ENCODE results near the gene PRL. TPM values are rescaled to one million over a fixed set of nuclear protein-coding genes. Genes with fewer than 3 reads are reported as not detected.

Gene PRL
- total and polyA plus RNA-seq, 4 donors = not detected

GRCh38 chr6:22254886-22255285 lies 42.0 kb downstream of the PRL start:
- Histone ChIP-seq H3K27ac (ENCODE audit: low read depth in 1 of 2, low read length in 2 of 2) (no peak overlapping the region), H3K4me1 (ENCODE audit: control insufficient read depth in 4 of 4, insufficient read depth in 4 of 4, low read length in 3 of 4) (no peaks in the 10 kb centered on the region), H3K4me3 (ENCODE audit: low read depth in 1 of 3, low read length in 3 of 3) (no peak overlapping the region), H3K36me3 (ENCODE audit: control insufficient read depth in 4 of 4, insufficient read depth in 3 of 4, low read depth in 1 of 4, low read length in 3 of 4) (no peaks in the 10 kb centered on the region), H3K9me3 (ENCODE audit: control insufficient read depth in 4 of 4, low read length in 3 of 4) (peaks cover 0 to 6% (median 1%) of the 10 kb centered on the region in 4 donors), H3K9ac (ENCODE audit: low read depth in 1 of 2, low read length in 2 of 2) (no peak overlapping the region), H3K27me3 (ENCODE audit: control insufficient read depth in 4 of 4, insufficient read depth in 4 of 4, low read length in 3 of 4) (no peaks in the 10 kb centered on the region)
- no peak for TF ChIP-seq FOXA1 (IDR thresholded peaks at IDR 0.05)
- WGBS = 73% methylated on average over 3 of the region's 3 CpGs
- no peak for DNase-seq (ENCODE audit: low spot score)

DNA sequence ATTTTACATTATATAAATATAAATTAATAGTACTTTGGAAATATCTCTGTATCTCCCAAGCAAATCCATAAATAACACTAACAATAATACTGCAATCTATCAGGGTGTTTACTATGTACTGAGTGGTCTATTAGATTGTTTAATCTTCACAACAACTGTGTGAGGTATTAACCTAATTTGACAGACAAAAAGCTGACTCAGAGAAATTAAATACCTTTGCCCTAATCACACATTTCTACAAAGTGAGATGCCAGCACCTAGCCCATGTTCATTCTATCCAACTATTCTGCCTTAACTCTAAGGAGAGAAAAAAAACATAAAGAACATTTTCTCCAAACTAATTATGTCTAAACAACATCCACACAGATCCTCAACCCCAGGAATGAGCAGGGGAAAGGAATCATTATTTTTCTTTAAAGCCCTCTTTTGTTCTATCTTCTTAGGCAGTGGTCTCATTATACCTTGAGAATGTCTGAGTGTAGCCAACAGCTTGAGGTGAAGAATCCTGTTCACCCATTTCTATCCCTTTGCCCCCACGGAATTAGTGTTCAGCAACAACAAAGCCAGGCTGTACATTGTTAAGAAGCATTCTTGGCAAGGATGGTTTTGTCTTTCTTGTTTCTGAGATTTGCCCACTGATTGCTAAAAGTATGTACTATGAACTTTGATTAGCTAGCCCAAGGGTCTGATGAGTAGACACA lies 42.7 kb downstream of the PRL start:
- 65% methylated on average over 1 of the region's 1 CpG for WGBS
- no peaks in the 10 kb centered on the region for H3K4me1 ChIP-seq (ENCODE audit: control insufficient read depth in 4 of 4, insufficient read depth in 4 of 4, low read length in 3 of 4)
- TF ChIP-seq ZBTB33 (IDR thresholded peaks at IDR 0.05) (no peak), HNF4A (conservative IDR thresholded peaks at IDR 0.05) (no peak), RAD21 (IDR thresholded peaks at IDR 0.05) (no peak)
- TF ChIP-seq, protein P1, sequence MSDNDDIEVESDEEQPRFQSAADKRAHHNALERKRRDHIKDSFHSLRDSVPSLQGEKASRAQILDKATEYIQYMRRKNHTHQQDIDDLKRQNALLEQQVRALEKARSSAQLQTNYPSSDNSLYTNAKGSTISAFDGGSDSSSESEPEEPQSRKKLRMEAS (IDR thresholded peaks at IDR 0.05) = no peak

DNA sequence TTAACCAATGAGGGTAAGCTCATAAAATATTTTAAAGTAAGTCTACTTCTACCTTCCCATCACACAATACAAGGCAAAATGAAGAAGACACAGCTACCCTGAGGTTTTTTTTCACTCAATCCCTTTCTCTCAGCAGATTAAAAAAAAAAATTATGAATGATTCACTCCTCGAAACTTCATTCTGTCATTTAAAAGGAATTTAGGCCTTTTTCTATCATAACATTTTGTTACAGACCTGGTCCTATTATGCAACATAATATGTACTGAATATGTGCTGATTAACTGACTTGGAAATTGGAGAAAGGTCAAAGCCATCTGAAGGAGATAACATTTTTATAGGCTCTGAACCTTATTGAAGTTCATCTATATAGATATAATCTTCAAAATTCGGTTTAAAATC lies 45.5 kb downstream of the PRL start:
- no peak overlapping the region for H3K9ac ChIP-seq (ENCODE audit: low read depth in 1 of 2, low read length in 2 of 2)
- 60% methylated on average over 2 of the region's 2 CpGs for WGBS
- no peak overlapping the region for H3K27ac ChIP-seq (ENCODE audit: low read depth in 1 of 2, low read length in 2 of 2)

More for the DNA sequence above, 42.7 kb downstream of the PRL start:
- no peak for DNase-seq (ENCODE audit: low spot score)
- no peak overlapping the region for H3K27ac ChIP-seq (ENCODE audit: low read depth in 1 of 2, low read length in 2 of 2)
- no peak overlapping the region for H3K4me3 ChIP-seq (ENCODE audit: low read depth in 1 of 3, low read length in 3 of 3)
- H3K27me3 ChIP-seq (ENCODE audit: control insufficient read depth in 4 of 4, insufficient read depth in 4 of 4, low read length in 3 of 4) = no peaks in the 10 kb centered on the region
- no peak overlapping the region for H3K9ac ChIP-seq (ENCODE audit: low read depth in 1 of 2, low read length in 2 of 2)
- H3K36me3 ChIP-seq (ENCODE audit: control insufficient read depth in 4 of 4, insufficient read depth in 3 of 4, low read depth in 1 of 4, low read length in 3 of 4) = no peaks in the 10 kb centered on the region
- peaks cover 0 to 6% (median 1%) of the 10 kb centered on the region in 4 donors for H3K9me3 ChIP-seq (ENCODE audit: control insufficient read depth in 4 of 4, low read length in 3 of 4)

More for the DNA sequence above, 45.5 kb downstream of the PRL start:
- Histone ChIP-seq H3K9me3 (ENCODE audit: control insufficient read depth in 4 of 4, low read length in 3 of 4) (no peaks in the 10 kb centered on the region), H3K27me3 (ENCODE audit: control insufficient read depth in 4 of 4, insufficient read depth in 4 of 4, low read length in 3 of 4) (no peaks in the 10 kb centered on the region), H3K4me3 (ENCODE audit: low read depth in 1 of 3, low read length in 3 of 3) (no peak overlapping the region), H3K4me1 (ENCODE audit: control insufficient read depth in 4 of 4, insufficient read depth in 4 of 4, low read length in 3 of 4) (no peaks in the 10 kb centered on the region), H3K36me3 (ENCODE audit: control insufficient read depth in 4 of 4, insufficient read depth in 3 of 4, low read depth in 1 of 4, low read length in 3 of 4) (no peaks in the 10 kb centered on the region)
- TF ChIP-seq TAF1 (conservative IDR thresholded peaks at IDR 0.05) (no peak), HNF4G (IDR thresholded peaks at IDR 0.05) (no peak), EGR1 (IDR thresholded peaks at IDR 0.05; ENCODE audit: low read depth in 2 of 2) (no peak), ATF3 (IDR thresholded peaks at IDR 0.05) (no peak), ZBTB33 (IDR thresholded peaks at IDR 0.05) (no peak), HNF4A (conservative IDR thresholded peaks at IDR 0.05) (no peak), GABPA (IDR thresholded peaks at IDR 0.05 in 1 of 2, conservative IDR thresholded peaks at IDR 0.05 in 1 of 2) (no peak), NR2F2 (IDR thresholded peaks at IDR 0.05) (no peak), RXRA (IDR thresholded peaks at IDR 0.05) (no peak), FOXA1 (IDR thresholded peaks at IDR 0.05) (no peak), JUND (IDR thresholded peaks at IDR 0.05) (no peak), SP1 (IDR thresholded peaks at IDR 0.05) (no peak), YY1 (IDR thresholded peaks at IDR 0.05) (no peak), RAD21 (IDR thresholded peaks at IDR 0.05) (no peak)
- TF ChIP-seq, protein P2, sequence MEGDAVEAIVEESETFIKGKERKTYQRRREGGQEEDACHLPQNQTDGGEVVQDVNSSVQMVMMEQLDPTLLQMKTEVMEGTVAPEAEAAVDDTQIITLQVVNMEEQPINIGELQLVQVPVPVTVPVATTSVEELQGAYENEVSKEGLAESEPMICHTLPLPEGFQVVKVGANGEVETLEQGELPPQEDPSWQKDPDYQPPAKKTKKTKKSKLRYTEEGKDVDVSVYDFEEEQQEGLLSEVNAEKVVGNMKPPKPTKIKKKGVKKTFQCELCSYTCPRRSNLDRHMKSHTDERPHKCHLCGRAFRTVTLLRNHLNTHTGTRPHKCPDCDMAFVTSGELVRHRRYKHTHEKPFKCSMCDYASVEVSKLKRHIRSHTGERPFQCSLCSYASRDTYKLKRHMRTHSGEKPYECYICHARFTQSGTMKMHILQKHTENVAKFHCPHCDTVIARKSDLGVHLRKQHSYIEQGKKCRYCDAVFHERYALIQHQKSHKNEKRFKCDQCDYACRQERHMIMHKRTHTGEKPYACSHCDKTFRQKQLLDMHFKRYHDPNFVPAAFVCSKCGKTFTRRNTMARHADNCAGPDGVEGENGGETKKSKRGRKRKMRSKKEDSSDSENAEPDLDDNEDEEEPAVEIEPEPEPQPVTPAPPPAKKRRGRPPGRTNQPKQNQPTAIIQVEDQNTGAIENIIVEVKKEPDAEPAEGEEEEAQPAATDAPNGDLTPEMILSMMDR (IDR thresholded peaks at IDR 0.05; ENCODE audit: low read depth, low read length, missing input control) = no peak
- TF ChIP-seq, protein P3, sequence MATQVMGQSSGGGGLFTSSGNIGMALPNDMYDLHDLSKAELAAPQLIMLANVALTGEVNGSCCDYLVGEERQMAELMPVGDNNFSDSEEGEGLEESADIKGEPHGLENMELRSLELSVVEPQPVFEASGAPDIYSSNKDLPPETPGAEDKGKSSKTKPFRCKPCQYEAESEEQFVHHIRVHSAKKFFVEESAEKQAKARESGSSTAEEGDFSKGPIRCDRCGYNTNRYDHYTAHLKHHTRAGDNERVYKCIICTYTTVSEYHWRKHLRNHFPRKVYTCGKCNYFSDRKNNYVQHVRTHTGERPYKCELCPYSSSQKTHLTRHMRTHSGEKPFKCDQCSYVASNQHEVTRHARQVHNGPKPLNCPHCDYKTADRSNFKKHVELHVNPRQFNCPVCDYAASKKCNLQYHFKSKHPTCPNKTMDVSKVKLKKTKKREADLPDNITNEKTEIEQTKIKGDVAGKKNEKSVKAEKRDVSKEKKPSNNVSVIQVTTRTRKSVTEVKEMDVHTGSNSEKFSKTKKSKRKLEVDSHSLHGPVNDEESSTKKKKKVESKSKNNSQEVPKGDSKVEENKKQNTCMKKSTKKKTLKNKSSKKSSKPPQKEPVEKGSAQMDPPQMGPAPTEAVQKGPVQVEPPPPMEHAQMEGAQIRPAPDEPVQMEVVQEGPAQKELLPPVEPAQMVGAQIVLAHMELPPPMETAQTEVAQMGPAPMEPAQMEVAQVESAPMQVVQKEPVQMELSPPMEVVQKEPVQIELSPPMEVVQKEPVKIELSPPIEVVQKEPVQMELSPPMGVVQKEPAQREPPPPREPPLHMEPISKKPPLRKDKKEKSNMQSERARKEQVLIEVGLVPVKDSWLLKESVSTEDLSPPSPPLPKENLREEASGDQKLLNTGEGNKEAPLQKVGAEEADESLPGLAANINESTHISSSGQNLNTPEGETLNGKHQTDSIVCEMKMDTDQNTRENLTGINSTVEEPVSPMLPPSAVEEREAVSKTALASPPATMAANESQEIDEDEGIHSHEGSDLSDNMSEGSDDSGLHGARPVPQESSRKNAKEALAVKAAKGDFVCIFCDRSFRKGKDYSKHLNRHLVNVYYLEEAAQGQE (IDR thresholded peaks at IDR 0.05) = no peak
- DNase-seq (ENCODE audit: low spot score) = no peak

Measured in liver (tissue), 9 donors.